ENCODE results near the gene RANBP10.
"Not testable (repeated sequence)": the region's sequence is repeated elsewhere in the genome, so short reads cannot be mapped to it uniquely, and the experiment has no call there.

The RANBP10 gene

GRCh38 chr16:67775273-67775672, 31.1 kb downstream of the RANBP10 start:
- no peak for DNase-seq

- DNase-seq = no peak
Observed at GRCh38 chr16:67774457-67774853, 31.9 kb downstream of the RANBP10 start.

- DNase-seq = no peak
Observed at GRCh38 chr16:67773569-67774456, 32.5 kb downstream of the RANBP10 start.

DNA sequence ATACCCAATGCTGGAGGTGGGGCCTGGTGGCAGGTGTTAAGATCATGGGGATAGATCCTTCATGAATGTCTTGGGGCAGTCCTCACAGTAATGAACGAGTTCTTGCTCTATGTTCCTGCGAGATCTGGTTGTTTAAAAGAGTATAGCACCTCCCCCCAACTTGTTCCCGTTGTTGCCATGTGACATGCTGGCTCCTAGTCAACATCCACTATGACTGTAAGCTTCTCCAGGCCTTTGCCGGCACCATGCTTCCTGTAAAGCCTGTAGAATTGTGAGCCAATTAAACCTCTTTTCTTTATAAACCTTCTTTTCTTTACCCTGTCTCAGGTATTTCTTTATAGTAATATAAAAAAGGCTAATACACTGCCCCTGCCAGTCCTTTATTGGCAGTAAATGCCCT, 33.3 kb downstream of the RANBP10 start:
- DNase-seq = no peak

GRCh38 chr16:67770346-67770991, 35.9 kb downstream of the RANBP10 start:
- DNase-seq = no peak

GRCh38 chr16:67767953-67768352, 38.4 kb downstream of the RANBP10 start:
- DNase-seq = no peak

- DNase-seq = no peak
Observed at GRCh38 chr16:67766291-67766690, 40.1 kb downstream of the RANBP10 start.

GRCh38 chr16:67764158-67764667, 42.1 kb downstream of the RANBP10 start:
- no peak for DNase-seq

DNA sequence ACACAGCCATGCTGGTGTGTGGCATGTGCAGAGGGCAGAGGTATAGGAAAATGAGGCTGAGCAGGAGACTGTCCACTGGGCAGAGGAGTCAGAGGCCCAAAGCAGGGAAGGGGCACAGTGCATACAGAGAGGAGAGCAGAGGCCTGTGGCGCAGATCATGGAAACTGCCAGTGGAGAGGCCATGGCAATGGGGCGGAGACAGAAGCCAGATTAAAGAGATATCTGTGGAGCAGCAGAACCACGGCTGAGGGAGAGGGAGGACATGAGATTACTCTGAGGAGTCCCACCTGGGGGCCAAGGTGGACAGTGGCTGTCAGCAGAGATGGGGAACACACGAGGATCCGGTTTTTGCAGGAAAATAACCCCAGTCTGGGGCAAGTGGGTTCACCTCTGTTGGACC, 43.3 kb downstream of the RANBP10 start:
- DNase-seq = no peak

DNA sequence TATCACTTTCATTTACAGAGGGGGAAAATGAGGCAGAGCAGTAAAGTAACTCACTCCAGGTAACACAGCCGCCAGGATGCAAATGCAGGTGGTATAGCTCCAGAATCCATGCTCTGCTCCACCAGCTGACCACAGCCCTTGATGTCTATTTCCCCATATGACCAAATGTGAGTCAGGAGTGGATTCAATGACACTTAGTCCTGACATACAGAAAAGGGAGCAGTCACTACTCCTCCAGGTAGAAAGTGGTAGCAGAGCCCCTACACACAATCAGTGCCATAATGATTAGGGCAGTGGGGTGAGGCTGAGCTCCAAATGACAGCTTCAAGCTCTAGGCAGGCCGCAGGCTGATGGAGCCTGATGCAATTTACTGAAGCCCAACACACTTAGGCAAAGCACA, 44.0 kb downstream of the RANBP10 start:
- DNase-seq = no peak

- no peak for DNase-seq
Observed at GRCh38 chr16:67761924-67762323, 44.4 kb downstream of the RANBP10 start.

- no peak for DNase-seq
Observed at GRCh38 chr16:67760956-67761230, 45.5 kb downstream of the RANBP10 start.

DNA sequence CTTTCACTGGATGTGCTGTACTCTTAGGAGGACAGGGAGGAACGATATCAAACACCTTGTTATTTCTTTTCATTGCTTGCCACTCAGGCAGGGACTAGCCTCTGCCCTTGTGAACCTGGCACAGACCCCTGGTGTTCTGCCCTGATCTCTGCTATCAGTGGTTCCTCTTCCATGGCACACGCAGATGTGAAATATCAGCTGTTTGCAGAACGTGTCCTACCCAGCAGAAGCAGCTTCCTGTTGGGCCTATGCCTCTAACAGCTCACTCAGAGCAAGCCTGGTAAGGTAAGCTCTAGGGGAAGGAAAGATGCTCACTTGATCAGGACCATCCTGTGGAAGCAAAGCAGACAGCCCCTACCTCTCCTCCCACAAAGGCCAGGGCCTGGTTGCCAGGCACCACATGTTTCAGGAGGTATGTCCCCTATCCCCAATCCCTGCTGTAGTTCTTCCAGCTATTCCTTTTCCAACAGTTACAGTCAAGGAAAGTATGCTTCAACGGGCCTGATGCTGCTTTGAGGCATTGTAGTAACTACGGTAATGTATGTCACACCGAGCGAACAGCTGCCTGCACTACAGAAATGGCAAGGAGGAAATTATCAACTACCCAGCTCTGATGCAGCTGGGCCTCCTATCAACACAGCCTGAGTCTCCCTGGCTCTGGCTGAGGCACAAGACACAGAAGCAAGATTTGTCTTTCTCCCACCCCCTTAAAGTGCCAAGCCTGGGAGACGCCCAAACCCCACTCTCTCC, 46.0 kb downstream of the RANBP10 start:
- no peak for DNase-seq

DNA sequence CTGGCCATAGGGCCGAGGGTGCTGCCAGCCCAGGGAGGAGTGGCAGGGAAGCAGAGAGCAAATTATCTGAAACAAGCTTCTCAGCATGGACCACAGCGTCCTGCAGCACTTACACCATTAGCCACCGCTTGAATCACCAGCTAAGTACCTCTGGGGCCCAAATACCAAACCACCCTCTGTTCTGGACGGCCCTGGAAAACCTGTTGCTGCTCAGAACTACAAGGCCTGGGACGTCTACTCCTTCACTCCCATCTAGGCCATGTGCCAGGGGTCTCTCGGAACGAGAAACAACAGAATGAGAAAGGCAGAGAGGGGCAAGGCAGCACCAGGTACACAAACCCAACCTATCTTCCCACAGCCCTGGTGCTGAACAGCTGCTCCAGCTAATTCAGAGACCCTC, 47.4 kb downstream of the RANBP10 start:
- DNase-seq = no peak

DNA sequence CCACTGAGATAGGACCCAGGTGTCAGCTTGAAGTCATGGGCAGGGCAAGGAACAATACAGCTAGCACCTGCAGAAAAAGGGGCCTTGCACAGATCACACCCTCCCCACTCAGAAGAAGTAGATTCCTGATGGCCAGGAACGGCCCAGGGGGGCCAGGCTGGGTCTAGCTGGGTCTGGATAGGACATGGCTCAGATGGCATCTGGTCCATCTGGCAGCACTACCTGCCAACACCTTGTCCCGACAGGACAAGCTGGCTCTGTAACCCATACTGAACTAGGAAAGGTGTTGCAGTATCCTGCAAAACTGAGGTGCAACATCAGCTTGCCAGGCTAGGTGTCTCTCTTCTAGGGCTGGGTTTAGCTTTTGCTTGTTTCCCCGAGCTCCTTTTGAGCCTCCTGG, 48.4 kb downstream of the RANBP10 start:
- DNase-seq = no peak

DNA sequence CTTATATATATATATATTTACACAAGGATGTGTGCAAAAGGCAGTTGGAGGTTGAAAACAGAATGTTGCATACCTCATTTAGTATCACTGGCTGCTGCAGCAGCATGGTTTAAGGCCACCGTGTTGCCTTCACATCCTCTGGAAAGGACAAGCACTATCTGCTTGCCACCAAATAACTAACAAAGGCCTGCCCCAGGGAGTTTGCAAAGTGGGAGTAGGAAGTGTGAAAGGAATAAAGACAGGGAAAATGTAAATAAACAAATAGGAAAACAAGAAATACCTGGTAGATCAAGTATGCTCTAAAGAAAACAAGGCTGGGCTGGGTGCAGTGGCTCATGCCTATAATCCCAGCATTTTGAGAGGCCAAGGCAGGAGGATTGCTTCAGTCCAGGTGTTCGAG, 53.7 kb downstream of the RANBP10 start:
- no peak for DNase-seq

DNA sequence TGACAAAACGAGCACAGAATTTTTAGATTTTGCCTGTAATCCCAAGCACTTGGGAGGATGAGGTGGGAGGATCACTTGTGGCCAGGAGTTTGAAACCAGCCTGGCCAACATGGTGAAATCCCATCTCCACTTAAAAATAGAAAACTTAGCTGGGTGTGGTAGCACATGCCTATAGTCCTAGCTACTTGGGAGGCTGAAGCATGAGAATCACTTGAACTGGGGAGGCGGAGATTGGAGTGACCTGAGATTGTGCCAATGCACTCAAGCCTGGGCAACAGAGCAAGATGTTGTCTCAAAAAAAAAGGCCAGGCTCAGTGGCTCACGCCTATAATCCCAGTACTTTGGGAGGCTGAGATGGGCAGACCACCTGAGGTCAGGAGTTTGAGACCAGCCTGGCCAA, 55.0 kb downstream of the RANBP10 start:
- DNase-seq = not testable (repeated sequence)

GRCh38 chr16:67750466-67750865, 55.9 kb downstream of the RANBP10 start:
- DNase-seq = no peak

DNA sequence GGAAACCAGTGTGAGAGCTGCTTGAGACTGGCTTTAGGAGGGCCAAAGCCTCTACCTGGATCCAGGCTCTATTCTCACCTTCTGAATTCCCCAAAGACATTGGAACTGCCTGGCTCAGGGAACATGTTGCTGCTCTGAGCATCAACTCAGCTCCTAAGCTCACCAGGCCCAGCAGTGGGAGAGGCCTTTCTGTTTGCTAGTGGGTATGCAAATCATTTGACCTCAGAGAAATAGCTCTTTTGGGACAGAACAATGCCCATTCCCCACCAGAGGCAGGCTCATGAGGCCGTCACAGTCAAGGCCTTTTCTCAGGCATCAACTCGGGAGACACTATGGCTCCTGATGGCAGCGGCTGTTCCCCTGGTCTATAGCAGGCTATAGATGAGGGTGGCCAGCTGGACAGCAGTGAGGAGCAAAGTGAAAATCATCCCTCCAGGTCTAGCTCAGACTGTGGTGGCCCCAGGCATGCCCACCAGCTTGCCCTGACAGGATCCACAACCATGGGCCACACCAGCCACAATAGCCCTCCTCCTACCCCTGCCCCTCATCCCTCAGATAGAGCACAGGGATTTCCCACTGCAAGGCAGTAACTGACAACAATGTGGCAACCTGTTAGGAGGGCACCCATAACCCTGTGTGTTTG, 56.8 kb downstream of the RANBP10 start:
- DNase-seq = no peak

DNA sequence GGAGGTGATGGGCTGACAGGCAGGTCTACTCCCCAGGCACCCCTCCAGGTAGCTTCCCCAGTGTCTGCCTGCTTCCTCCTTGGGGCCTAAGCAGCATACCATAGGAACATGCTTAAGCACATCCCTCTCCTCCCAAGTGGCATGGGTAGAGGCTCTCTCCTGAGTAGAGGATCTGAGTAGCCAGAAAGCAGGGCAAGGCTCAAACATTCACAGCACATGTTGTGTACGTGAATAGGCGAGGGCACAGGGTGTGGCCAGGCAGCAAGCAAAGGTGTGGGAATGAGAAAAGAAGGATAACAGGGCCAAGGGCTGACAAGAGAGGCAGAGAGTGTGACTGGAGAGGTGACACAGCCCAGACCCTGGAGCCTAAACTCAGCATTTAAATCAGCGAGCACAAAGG, 57.5 kb downstream of the RANBP10 start:
- no peak for DNase-seq

- DNase-seq = no peak
Observed at GRCh38 chr16:67746846-67747245, 59.5 kb downstream of the RANBP10 start.

DNA sequence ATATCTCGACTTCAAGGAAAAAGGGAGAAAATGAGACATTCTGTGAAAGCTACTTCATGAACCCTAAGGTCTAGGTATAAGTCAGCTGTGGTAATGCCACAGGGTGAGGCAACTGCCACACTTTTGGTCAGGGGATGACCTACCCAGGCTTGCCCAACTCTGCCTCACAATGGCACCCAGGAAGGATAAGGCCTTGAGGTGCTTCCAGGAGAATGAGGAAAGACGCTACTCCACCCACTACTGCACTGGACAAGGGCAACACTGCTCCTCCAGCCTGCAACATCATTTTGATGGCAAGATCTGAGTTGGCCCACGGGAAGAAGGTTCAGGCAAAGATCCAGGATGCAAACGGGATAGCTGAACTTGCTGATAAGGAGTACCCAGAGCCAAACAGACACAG, 65.2 kb downstream of the RANBP10 start:
- no peak for DNase-seq

GRCh38 chr16:67740391-67740790, 66.0 kb downstream of the RANBP10 start:
- no peak for DNase-seq
